Measurements from ENCODE around the gene TEX14. TPM values are rescaled to one million over a fixed set of nuclear protein-coding genes. Genes with fewer than 3 reads are reported as not detected.

The TEX14 gene
- total RNA-seq, 1 experiment from 2014 or later, result 0.89 TPM

DNA sequence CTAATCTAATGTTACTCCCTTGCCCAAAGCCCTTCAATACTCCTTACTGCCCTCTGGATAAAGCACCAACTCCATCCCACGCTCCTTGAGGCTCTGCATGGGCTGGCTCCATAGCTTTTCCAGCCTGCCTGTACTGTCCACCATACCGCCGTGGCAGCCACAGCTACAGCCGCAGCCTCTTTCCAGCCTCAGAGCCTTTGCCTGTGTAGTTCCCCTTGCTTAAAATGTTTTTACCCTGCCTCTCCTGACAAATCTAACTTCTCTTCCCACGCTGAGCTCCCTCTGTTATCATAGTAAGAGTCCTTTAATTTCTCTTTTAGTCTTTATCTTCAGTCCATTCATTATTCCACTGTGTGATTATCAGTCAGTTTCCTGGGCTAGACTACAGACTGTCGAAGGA lies 22.0 kb downstream of the TEX14 start (continued):
- TF ChIP-seq ZBTB33 (IDR thresholded peaks at IDR 0.05; ENCODE audit: extremely low read depth, insufficient replicate concordance, low read length) (no peak), ZNF274 (IDR thresholded peaks at IDR 0.05; ENCODE audit: low read depth, low read length) (no peak), SP1 (IDR thresholded peaks at IDR 0.05; ENCODE audit: low read depth) (no peak), TCF7L2 (IDR thresholded peaks at IDR 0.05; ENCODE audit: borderline replicate concordance, extremely low read depth, insufficient read depth, insufficient read length) (no peak), SIN3A (IDR thresholded peaks at IDR 0.05; ENCODE audit: low read depth) (no peak), POLR2AphosphoS5 (IDR thresholded peaks at IDR 0.05; ENCODE audit: low read depth, low read length) (no peak), EGR1 (IDR thresholded peaks at IDR 0.05; ENCODE audit: low read depth) (no peak), EZH2 (IDR thresholded peaks at IDR 0.05) (no peak)
- TF ChIP-seq, protein P1, sequence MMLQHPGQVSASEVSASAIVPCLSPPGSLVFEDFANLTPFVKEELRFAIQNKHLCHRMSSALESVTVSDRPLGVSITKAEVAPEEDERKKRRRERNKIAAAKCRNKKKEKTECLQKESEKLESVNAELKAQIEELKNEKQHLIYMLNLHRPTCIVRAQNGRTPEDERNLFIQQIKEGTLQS (IDR thresholded peaks at IDR 0.05), result no peak

- no peaks in the 10 kb centered on the region for H3K9me2 ChIP-seq (ENCODE audit: insufficient read depth)
- ATAC-seq, result no peak
- ChIA-PET POLR2A (interaction anchor here (0.6 to 9.9 kb wide), 4 partner anchors 10 to 149 kb away, joined by 4 to 162 read pairs (median 32); no protein-coding TSS in a partner anchor), RAD21 (ENCODE audit: low non-redundant PET in 1 of 2, low total read pairs in 2 of 2, uncharacterized antibody in 2 of 2, unreplicated experiment in 2 of 2) (no interaction called here), CTCF (no interaction called here)
- DNase-seq (ENCODE audit: low read depth, low spot score), result no peak
- H3K79me2 ChIP-seq (ENCODE audit: insufficient read depth, low read length), result no peaks in the 10 kb centered on the region
- peak overlapping the region; percentile 45 for H3K4me2 ChIP-seq (ENCODE audit: low read length)
- peak overlapping the region; percentile 2 for H2AFZ ChIP-seq (ENCODE audit: low read depth, low read length, poor library complexity, severe bottlenecking)
- H3K9me3 ChIP-seq (ENCODE audit: control insufficient read depth in 1 of 2, insufficient read depth in 1 of 2, low read depth in 1 of 2, low read length in 2 of 2), result no peaks in the 10 kb centered on the region
- H4K20me1 ChIP-seq (ENCODE audit: insufficient read depth), result no peaks in the 10 kb centered on the region
- intact Hi-C loops (cut with micrococcal nuclease), result no loop called here
- TF ChIP-seq MAX (IDR thresholded peaks at IDR 0.05) (no peak), SRF (IDR thresholded peaks at IDR 0.05; ENCODE audit: low read depth) (no peak), EZH2 (IDR thresholded peaks at IDR 0.05) (no peak), ZFX (IDR thresholded peaks at IDR 0.05) (no peak), JUND (IDR thresholded peaks at IDR 0.05) (no peak), SP1 (IDR thresholded peaks at IDR 0.05; ENCODE audit: low read depth) (no peak), POLR2AphosphoS5 (IDR thresholded peaks at IDR 0.05; ENCODE audit: low read depth, low read length) (no peak), ELF1 (IDR thresholded peaks at IDR 0.05; ENCODE audit: borderline replicate concordance, low read depth) (no peak), SIN3A (IDR thresholded peaks at IDR 0.05; ENCODE audit: low read depth) (no peak), POLR2A (IDR thresholded peaks at IDR 0.05; ENCODE audit: borderline replicate concordance, extremely low read depth, insufficient read depth, insufficient read length) (no peak), CEBPB (IDR thresholded peaks at IDR 0.05; ENCODE audit: low read depth) (no peak), CBX3 (IDR thresholded peaks at IDR 0.05; ENCODE audit: low read depth) (no peak; the same call in 1 of the 2 replicates)
- TF ChIP-seq, protein P2, sequence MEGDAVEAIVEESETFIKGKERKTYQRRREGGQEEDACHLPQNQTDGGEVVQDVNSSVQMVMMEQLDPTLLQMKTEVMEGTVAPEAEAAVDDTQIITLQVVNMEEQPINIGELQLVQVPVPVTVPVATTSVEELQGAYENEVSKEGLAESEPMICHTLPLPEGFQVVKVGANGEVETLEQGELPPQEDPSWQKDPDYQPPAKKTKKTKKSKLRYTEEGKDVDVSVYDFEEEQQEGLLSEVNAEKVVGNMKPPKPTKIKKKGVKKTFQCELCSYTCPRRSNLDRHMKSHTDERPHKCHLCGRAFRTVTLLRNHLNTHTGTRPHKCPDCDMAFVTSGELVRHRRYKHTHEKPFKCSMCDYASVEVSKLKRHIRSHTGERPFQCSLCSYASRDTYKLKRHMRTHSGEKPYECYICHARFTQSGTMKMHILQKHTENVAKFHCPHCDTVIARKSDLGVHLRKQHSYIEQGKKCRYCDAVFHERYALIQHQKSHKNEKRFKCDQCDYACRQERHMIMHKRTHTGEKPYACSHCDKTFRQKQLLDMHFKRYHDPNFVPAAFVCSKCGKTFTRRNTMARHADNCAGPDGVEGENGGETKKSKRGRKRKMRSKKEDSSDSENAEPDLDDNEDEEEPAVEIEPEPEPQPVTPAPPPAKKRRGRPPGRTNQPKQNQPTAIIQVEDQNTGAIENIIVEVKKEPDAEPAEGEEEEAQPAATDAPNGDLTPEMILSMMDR (IDR thresholded peaks at IDR 0.05 in 2 of 3, conservative IDR thresholded peaks at IDR 0.05 in 1 of 3; ENCODE audit: borderline replicate concordance in 1 of 3, insufficient read depth in 1 of 3, low read depth in 2 of 3, low read length in 2 of 3), result no peak
- TF ChIP-seq, protein P3, sequence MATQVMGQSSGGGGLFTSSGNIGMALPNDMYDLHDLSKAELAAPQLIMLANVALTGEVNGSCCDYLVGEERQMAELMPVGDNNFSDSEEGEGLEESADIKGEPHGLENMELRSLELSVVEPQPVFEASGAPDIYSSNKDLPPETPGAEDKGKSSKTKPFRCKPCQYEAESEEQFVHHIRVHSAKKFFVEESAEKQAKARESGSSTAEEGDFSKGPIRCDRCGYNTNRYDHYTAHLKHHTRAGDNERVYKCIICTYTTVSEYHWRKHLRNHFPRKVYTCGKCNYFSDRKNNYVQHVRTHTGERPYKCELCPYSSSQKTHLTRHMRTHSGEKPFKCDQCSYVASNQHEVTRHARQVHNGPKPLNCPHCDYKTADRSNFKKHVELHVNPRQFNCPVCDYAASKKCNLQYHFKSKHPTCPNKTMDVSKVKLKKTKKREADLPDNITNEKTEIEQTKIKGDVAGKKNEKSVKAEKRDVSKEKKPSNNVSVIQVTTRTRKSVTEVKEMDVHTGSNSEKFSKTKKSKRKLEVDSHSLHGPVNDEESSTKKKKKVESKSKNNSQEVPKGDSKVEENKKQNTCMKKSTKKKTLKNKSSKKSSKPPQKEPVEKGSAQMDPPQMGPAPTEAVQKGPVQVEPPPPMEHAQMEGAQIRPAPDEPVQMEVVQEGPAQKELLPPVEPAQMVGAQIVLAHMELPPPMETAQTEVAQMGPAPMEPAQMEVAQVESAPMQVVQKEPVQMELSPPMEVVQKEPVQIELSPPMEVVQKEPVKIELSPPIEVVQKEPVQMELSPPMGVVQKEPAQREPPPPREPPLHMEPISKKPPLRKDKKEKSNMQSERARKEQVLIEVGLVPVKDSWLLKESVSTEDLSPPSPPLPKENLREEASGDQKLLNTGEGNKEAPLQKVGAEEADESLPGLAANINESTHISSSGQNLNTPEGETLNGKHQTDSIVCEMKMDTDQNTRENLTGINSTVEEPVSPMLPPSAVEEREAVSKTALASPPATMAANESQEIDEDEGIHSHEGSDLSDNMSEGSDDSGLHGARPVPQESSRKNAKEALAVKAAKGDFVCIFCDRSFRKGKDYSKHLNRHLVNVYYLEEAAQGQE (IDR thresholded peaks at IDR 0.05; ENCODE audit: low read depth), result no peak
- no peaks in the 10 kb centered on the region for H3K36me3 ChIP-seq (ENCODE audit: control insufficient read depth in 1 of 2, insufficient read depth in 2 of 2, low read length in 2 of 2)
- no peak overlapping the region for H3K9ac ChIP-seq (ENCODE audit: low read length)
- BruUV-seq (replicated peaks), result no TSS peak
- H3K27ac ChIP-seq (ENCODE audit: low read depth, low read length), result no peak overlapping the region
- H3K27me3 ChIP-seq (ENCODE audit: insufficient read depth, low read length), result no peaks in the 10 kb centered on the region
- no peak overlapping the region for H3K4me3 ChIP-seq (replicated peaks in 1 of 2; ENCODE audit: low read depth in 1 of 2, low read length in 2 of 2)
- H3K4me1 ChIP-seq (ENCODE audit: control insufficient read depth in 1 of 2, insufficient read depth in 2 of 2, low read length in 2 of 2), result peaks cover 25 to 50% of the 10 kb centered on the region in 2 experiments; a peak in 3 of 4 replicates
Observed at GRCh38 chr17:58668598-58668935, 23.3 kb downstream of the TEX14 start.
